Mucosa of descending colon (tissue), 3 donors: Measurements from ENCODE around the gene IGF2R. TPM values are rescaled to one million over a fixed set of nuclear protein-coding genes. Genes with fewer than 3 reads are reported as not detected.

Source experiments
- ATAC-seq: fragments of 200-7000 bp; cut with Tn5 transposase; one replicate; pipeline ENCODE4 v1.9.1; 2020; ENCODE audit warnings: mild to moderate bottlenecking, moderate library complexity
- DNase-seq, 3 donors: peaks; one replicate each; pipeline ENCODE4 v3.0.0-alpha.2; 2020
- H3K36me3 ChIP-seq: fragments of 200-600 bp; one replicate; pipeline ENCODE4 v1.8.0; 2021; ENCODE audit warnings: low read depth, mild to moderate bottlenecking
- H3K4me1 ChIP-seq: fragments of 200-600 bp; one replicate; pipeline ENCODE4 v1.8.0; 2021; ENCODE audit warnings: low read depth, mild to moderate bottlenecking
- H3K4me3 ChIP-seq: fragments of 200-600 bp; one replicate; pipeline ENCODE4 v1.8.0; 2021; ENCODE audit warnings: mild to moderate bottlenecking
- H3K9me3 ChIP-seq: fragments of 200-600 bp; one replicate; pipeline ENCODE4 v1.8.0; 2021; ENCODE audit warnings: mild to moderate bottlenecking
- CTCF ChIP-seq: fragments of 200-600 bp; IDR thresholded peaks from one replicate; pipeline ENCODE4 v1.8.0; 2022; ENCODE audit warnings: antibody characterized with exemption, mild to moderate bottlenecking
- intact Hi-C, 2 donors: fragments of 100-400 bp; cut with DNase I in 1 of 2; cut with micrococcal nuclease in 1 of 2; formaldehyde crosslinking; loops; one replicate each; pipeline versions ENCODE4 v1.11.0 to v1.11.1; 2022; cut with DNase I, micrococcal nuclease
- total RNA-seq, 3 donors: library from RNA; stranded (reverse); fragmentation: NEBNext Ultra II Directional in 2 of 3; extraction: Animal tissue kit (Norgen Biotek cat#: 25700) in 2 of 3; gene quantifications; one replicate each; pipeline versions ENCODE4 v1.2.1 to v1.2.4, GENCODE V29; 2021 to 2023
- donor health status: DM: no; HTN: no; CAD: no; lungs with moderate emphysema.
- donor health status: DM: no; HTN: no; CAD: no.
- donor health status: DM: no; HTN: yes; CAD: no.

Gene IGF2R
- total RNA-seq, 3 donors from 2014 or later: 97.7 to 112 (median 101) TPM

- TF ChIP-seq CTCF: no peak
- DNase-seq (no peak), ATAC-seq (no peak)
- H3K4me3 ChIP-seq: no peak overlapping the region
- no peaks in the 10 kb centered on the region for H3K9me3 ChIP-seq
- intact Hi-C loops: no loop called here
- H3K4me1 ChIP-seq: no peaks in the 10 kb centered on the region
- no peaks in the 10 kb centered on the region for H3K36me3 ChIP-seq
Observed at GRCh38 chr6:160117137-160117536, 148.3 kb downstream of the IGF2R start.

- intact Hi-C loops: no loop called here
- no peak for ATAC-seq
- H3K4me1 ChIP-seq: no peaks in the 10 kb centered on the region
- H3K4me3 ChIP-seq: no peak overlapping the region
- H3K9me3 ChIP-seq: no peaks in the 10 kb centered on the region
- no peak for DNase-seq
- H3K36me3 ChIP-seq: no peaks in the 10 kb centered on the region
- TF ChIP-seq CTCF: no peak
Observed at GRCh38 chr6:160118620-160119229, 149.8 kb downstream of the IGF2R start.

GRCh38 chr6:160120087-160120486, 151.2 kb downstream of the IGF2R start:
- no peak for TF ChIP-seq CTCF
- DNase-seq: no peak

GRCh38 chr6:160121558-160121957, 152.7 kb downstream of the IGF2R start, which contains the start of gene SLC22A1:
TSS of gene SLC22A1 (plus strand) at chr6:160121815. CDS start at chr6:160121936, 121 bp downstream.
- no peak for TF ChIP-seq CTCF
- intact Hi-C loops: no loop called here
- H3K4me3 ChIP-seq: no peak within 1 kb of the TSS
- H3K4me1 ChIP-seq: no peaks in the 10 kb centered on the region
- DNase-seq: no peak
- H3K9me3 ChIP-seq: no peaks in the 10 kb centered on the region
- no peaks in the 10 kb centered on the region for H3K36me3 ChIP-seq
- no peak for ATAC-seq

More at GRCh38 chr6:160120087-160120486, 151.2 kb downstream of the IGF2R start:
- H3K9me3 ChIP-seq: no peaks in the 10 kb centered on the region
- no peaks in the 10 kb centered on the region for H3K36me3 ChIP-seq
- no peak overlapping the region for H3K4me3 ChIP-seq
- intact Hi-C loops: no loop called here
- H3K4me1 ChIP-seq: no peaks in the 10 kb centered on the region
- no peak for ATAC-seq

GRCh38 chr6:160121981-160122380, 153.1 kb downstream of the IGF2R start:
- DNase-seq (no peak), ATAC-seq (no peak)
- Histone ChIP-seq H3K36me3 (no peaks in the 10 kb centered on the region), H3K9me3 (no peaks in the 10 kb centered on the region), H3K4me3 (no peak overlapping the region), H3K4me1 (no peaks in the 10 kb centered on the region)
- no peak for TF ChIP-seq CTCF
- intact Hi-C loops: no loop called here

GRCh38 chr6:160122744-160123143, 153.9 kb downstream of the IGF2R start:
- TF ChIP-seq CTCF: no peak
- ATAC-seq: no peak
- no peak for DNase-seq
- H3K4me1 ChIP-seq: no peaks in the 10 kb centered on the region
- no peaks in the 10 kb centered on the region for H3K36me3 ChIP-seq
- intact Hi-C loops: no loop called here
- no peak overlapping the region for H3K4me3 ChIP-seq
- H3K9me3 ChIP-seq: no peaks in the 10 kb centered on the region
